Renal pelvis (tissue), 4 donors: ENCODE measurements around the gene KCNMA1. TPM values are rescaled to one million over a fixed set of nuclear protein-coding genes. Genes with fewer than 3 reads are reported as not detected.
"Not testable (repeated sequence)": the region's sequence is repeated elsewhere in the genome, so short reads cannot be mapped to it uniquely, and the experiment has no call there.

Experiments used
- DNase-seq: peaks from one replicate; pipeline ENCODE4 v3.0.0-alpha.2; 2013
- polyA plus RNA-seq, 3 donors: library from polyadenylated mRNA; unstranded; fragments of 120-200 nt; gene quantifications; one replicate each; pipeline ENCODE4 v1.2.1, GENCODE V29; 2013; ENCODE audit not compliant: insufficient read length in 3 of 3

Gene KCNMA1
- polyA plus RNA-seq, 3 donors: 3.2 to 3.9 (median 3.4) TPM

DNA sequence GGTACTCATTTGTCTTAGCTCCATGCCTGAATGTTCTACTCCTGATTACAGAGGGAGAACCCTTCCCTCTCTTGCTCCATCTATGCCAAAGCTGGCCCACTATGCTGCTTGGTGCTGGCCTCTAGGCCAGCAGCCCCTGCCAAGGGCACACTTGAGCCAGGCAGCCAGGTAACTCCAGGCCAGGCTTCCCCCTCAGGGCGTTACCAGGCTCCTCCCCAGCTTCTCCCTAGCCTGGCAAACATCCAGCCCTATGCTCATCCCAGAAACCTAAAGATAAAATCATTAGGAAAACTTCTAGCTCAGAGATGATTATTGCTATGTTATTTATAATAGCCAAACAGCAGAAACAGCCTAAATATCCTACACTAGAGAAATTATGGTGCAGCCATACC lies 103.7 kb downstream of the KCNMA1 start:
- DNase-seq: no peak

DNA sequence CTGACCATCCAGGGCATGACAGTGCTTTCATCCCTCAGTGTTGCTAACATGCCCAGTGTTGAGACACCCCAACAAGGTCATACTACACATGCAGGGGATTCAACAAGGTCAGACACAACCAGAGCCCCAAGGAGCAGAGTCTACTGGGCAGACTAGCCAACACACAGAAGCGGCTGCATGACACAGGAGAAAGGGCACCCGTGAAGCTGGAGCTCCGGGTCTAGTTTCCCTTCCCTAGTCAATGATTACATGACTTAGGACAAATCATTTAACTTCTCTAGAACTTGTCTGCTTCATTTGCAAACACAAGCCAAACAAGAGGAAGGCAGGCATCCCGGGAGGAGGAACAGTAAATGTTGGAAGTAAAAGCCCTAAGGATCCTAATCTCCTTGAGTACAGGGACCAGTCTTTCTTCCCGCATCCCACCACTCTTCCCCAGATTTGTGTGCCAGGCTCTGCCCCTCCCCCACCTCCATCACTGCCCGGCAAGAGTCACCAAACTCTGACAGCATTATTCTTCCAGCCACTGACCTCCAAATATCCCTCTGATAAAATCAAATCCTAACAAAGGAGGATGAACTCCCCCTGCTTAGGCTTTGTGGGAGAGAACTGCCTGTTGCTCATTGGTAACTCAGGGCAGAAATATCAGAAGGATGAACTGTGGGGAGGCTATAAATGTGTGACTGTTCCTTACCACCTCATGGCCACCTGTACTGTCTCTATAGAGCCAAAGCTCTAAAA lies 104.3 kb downstream of the KCNMA1 start:
- no peak for DNase-seq

DNA sequence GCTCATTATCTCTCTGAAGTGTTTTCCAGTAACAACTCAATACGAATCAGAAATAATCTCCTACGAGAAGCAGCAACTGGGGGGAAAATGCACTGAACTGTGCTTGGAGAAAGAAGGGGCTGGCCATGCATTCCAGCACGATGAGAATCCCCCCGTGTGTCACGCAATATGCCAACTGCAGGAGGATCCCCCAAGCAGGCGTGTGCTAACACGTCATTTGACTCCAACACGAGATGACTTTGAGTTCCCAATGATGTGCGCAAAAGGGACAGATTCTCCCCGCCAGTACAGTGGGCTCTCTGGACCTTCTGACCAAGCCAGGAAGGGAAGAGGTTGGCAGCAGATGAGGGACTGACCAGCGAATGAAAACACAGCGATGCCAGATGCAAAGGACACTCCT lies 105.5 kb downstream of the KCNMA1 start:
- no peak for DNase-seq

DNA sequence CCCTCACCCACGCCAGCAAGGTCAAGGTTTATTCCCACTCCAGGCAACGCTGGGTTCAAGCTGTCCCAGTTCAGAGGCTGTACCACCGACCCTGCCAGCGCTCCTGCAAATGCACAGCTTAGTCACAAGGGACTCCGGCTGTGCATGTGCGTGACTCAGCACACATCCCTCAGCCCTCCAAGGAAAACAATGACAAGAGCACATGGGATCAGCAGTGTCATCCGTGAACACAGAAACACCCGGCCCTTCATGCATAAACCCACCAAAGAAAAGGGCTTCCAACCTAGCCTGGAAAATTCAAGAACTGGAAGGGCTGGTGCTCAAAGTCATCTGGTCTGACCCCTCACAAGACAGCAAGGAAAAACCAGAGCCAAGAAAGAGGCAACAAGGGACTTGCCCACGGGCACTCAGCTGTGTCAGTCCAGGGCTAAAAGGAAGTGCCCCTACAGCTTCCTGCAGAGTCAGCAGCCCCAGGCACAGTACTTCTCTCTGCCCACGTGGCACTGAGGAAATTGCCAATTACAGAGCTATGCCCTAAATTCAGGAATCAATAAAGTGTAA lies 106.1 kb downstream of the KCNMA1 start:
- no peak for DNase-seq

DNA sequence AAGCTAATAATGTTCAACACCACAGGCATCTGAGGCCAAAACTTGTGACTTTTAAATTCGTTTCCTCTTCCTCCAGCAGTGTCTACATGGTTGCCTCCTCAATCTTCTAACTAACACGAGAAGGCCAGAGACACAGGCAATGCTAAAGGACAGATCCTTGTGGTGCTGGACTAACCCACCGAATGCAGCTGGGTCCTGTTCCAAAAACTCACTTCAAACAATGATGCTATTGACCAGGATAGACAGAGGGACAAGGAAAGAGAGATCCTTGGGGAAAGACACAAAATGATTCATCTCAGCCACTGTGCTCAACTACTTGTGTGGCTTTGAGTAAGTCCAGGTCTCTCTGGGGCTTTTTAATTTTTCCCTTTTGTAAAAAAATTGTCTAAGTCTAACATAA lies 107.6 kb downstream of the KCNMA1 start:
- DNase-seq: no peak

DNA sequence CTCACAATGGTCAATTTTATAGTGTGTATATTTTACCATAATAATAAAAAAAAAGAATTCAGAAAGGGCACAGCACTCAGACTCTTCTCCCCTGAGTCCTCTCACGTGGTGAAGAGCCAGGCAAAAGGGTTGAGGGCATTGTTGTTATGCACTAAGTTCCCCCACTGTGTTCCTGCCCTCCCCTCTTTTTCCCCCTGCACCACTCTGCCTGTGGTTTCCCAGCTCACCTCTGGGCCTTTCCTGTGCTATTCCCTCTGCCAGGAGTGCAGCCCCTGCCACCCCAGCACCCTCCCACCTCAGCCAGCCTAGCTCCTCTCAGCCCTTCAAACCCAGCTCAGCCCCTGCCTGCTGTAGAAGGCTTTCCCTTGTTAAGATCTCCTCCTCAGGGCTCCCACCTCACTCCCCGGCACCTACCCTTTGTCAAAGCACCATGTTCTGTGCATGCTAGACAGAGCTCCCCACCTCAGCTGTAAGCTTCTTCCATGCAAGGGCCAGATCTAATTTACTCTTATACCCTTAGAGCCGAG lies 108.5 kb downstream of the KCNMA1 start:
- DNase-seq: no peak

DNA sequence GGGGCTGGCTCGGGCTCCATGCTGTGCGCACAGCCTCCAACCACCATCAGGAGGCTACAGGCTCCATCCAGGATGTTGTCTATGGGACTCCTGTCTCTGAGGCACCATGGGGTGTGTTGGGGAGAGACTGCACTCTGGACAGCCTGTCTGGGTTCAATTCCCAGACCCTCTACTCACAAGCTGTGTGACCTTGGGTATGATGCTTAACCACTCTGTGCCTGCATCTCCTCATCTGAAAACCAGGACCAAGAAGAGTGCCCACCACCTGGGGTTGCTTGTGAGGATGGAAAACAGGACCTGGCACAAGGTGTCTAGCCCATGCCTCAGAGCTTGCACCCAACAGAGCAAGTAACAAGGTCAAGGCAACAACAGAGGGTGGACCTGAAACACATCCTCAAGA lies 109.8 kb downstream of the KCNMA1 start:
- no peak for DNase-seq

DNA sequence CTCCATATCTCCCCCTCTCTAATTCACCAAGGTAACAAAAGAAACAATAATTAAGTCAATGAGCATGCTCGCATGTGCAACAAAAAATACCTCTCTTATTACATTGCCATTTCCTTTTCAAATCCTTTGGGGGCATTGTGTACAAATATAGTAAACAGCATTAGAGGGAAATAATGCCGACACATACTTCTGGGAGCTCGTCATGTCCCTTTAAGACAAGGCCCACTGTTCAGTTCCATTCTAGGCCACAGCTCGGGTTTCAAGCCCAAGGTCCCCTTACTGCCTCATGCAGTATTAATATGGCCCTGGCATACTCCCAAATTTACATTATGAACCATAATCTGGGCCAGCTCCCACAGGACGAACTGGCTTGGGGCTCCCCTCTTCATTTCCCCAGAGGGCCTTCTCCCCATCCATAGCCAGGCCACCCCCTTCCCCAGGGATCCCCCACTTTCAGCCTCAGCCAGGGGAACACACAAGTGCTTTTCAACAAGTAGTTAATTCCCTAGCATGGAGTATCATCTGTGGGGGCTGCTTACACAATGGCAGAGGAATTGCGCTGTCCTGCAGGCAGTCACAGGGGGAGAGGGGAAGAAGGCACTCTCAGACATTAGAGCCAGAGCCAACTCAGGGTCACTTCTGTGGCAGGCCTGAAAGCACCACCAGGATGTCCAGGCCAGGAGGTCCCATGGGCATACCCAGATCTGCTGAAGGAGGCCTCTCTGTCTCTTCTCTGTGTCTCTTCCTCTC lies 110.6 kb downstream of the KCNMA1 start:
- DNase-seq: no peak

DNA sequence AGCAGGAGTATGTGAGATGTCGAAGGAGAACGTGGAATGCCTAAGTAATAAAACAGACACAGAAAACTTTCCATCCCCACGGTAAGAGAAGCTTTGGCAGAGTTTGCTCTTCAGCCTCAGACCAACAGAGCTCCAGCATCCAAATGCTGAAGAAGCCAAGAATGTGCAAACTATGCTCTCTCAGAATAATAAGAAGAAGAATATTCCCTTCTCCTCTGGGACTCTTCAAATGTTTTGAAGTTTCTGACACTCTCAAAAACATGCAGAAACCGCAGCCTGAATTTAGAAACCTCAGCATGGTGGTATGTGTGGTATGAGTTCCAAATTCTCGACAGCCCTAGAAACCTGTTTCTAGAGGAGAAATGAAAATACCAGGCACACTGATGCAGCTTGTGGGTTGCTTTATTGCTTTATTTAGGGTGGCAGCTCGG lies 113.3 kb downstream of the KCNMA1 start:
- DNase-seq: no peak

DNA sequence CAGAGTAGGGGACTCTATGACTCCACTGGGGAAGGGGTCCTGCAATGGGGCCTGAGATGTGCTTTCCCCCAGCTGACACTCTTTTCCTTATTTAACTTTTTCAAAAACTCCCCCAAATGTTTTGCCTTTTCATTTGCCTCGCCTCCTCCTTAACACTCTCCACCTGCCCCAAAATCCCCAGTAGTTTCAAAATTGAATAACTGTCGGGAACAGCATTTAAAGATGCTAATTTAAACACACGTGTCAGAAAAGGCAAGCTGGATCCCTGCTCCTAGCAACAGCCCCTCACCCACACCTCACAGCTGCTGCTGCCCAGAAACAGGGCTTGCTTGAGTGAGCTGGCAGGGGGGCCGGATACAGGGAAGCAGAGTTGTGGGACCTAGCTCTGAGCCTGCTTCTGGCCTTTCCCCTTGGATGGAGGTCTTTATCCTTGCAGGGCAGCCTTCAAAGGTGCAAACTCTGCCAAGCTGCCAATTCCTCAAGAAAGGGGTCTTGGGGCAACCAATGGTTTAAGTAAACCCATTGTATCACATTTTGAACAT lies 115.3 kb downstream of the KCNMA1 start:
- no peak for DNase-seq

DNA sequence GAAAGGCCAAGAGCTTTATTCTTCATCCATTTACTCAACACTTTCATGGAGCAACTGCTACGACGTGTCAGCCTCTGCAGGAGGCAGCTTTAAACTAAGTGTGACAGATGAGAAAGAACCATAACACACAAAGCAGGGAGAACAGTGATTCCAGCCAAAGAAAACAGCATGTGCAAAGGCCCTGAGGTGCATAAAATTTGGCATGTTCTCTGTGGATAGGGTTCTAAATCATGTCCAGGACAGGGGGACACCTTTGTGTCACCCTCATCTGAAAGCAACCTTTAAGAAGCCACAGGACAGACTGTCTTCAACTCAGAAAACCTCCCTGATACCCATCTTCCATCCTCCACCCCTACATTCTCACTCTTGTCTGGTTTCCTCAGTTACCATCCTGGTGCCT lies 116.6 kb downstream of the KCNMA1 start:
- no peak for DNase-seq

DNA sequence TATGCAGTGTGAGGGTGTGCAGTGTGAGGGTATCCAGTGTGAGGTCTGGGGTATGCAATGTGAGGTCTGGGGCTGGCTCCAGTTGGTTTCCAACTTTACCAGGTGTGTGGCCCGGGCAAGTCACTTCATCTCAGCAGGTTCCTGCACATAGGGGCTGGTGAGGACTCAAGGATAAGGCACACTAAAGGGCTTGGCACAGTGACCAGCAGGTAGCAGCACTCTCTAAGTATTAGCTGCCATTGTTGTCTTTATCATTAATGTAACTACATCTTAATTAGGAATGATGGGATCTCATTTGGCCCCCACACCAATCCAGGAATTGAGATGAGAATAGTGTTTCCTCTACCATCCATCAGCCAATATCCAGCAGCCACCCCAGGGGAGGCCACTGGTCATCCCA lies 117.3 kb downstream of the KCNMA1 start:
- DNase-seq: no peak

DNA sequence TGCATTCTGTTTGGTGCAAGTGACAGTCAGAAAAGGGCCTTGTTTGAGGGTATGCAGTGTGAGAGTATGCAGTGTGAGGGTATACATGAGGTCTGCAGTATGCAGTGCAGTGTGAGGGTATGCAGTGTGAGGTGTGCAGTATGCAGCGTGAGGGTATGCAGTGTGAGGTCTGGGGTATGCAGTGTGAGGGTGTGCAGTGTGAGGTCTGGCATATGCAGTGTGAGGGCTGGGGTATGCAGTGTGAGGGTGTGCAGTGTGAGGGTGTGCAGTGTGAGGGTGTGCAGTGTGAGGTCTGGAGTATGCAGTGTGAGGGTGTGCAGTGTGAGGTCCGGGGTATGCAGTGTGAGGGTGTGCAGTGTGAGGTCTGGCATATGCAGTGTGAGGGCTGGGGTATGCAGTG lies 117.8 kb downstream of the KCNMA1 start:
- DNase-seq: not testable (repeated sequence)

DNA sequence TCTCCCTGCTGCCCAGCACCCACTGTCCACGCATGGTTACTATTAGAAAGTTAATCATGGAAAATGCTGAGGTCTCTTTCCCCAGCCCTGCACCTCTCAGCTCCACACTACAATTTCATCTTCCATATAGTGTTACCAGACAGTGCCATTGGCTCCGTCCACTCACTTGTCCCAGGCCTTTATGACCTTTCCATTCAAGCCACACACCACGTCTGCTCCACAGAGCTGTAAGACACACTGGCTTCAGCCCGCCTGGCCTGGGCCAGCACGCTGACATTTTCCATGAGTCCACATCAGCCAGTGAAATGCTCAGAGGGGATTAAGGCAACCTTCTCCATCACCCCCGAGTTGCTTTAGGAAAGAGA lies 118.7 kb downstream of the KCNMA1 start:
- DNase-seq: no peak

DNA sequence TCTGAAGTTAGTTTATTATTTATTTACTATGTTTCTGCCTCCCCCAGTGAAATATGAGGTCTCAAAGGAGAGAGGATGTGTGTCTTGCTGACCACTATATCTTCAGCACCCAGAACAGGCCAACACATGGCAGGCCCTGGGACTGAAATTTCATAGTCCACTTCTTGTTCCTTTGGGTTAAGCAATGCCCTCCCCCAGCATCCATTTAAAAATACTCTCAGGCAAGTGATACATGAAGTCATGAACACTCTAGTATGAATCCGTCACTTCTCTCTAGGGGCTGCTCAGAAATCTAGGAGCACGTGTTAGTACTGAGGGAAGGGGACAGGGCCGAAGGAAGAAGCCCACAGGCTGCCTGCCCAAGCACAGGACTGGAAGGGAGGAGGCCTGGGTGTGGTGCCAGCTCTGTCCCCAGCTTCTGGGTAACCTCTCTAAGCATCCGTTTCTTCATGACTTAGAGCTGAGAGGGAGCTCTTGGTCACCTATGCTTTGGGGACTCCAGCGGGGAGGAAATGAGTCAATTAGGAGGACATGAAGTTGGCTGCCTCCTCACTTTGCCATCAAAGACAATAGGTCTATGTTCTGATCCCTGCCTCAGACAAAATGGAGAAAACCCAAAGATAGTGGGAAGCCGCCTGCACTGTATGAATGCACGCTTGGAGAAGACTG lies 119.2 kb downstream of the KCNMA1 start:
- DNase-seq: no peak

DNA sequence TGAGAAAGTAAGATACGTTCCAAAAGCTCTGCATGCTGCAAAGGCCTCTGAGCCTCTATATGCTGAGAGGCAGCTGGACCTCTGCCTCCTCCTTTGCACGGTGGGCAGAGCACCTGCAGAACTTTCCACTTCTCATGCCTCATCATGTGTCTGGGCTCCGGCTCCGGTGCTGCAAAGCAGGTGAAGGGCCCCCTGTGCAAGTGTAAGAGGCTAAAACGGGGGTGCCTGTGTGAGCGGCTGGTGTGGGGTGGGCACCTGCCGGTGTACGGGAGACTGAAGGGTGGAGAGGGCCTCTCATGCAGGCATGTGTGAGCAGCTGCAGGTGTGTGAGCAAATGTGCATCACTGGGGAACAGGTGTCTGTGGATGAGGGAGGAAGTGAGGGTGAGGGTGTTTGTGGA lies 121.0 kb downstream of the KCNMA1 start:
- DNase-seq: no peak

DNA sequence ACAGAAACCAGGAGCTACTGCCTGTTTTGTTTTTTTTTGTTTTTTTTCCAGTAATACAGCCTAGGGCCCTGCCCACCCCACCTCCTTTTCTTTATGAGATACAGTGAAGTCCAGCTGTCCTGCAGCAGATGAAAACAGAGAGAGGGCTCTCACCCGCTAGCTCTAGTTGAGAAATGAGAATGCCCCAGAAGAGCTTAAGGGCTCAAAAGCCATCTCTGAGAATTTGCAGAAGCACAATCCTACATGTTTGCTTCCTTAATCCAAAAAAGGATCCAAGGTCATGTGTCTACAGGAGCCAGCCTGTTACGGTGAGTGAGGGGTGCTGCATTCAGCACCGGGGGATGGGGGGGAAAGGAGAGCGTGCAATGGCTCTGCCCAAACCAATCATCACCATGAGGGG lies 122.7 kb downstream of the KCNMA1 start:
- DNase-seq: no peak

DNA sequence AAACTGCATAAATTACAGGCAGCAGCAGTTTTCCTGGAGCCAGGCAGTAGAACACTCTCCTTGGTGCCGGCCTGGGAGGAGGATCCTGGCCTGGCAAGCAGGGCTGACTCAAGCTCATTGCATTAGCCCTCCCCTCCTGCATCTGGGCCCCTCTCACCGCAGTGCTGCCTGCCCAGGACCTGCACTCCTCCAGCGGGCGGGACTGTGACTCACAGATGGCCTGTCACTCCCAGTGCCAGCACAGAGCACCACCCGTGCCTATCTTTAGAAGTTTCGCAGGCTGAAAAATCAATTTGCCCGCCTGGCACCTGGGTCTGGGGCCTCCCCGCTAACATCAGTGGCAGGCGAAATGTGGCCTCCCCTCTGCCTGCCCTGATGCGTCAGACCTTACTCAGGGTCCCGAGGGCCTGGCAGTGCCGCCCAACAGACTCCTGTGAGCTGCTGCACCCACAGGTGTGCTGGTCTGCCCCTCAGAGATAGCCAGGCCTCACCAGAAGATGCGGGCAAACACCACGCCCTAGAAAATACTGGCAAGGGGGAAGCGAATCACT lies 123.8 kb downstream of the KCNMA1 start:
- DNase-seq: peak; percentile 51

DNA sequence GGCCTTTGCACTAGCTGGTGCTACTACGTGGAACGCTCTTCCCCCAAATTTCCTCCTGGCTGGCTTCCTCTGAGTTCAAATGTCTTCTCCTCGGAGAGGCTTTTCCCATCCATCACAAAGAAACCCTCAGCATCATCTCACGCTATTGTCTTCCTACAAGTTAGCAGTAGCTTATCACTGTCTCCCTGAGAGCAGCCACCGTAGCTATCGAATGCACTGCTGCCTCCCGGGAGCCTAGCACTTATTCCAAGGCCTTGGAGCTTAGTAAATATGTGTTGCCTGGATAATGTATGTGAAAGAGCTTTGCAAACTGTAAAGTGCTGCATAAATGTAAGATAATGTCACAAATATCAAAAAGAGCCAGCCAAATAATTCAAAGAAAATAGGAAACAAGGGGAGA lies 124.4 kb downstream of the KCNMA1 start:
- DNase-seq: no peak

DNA sequence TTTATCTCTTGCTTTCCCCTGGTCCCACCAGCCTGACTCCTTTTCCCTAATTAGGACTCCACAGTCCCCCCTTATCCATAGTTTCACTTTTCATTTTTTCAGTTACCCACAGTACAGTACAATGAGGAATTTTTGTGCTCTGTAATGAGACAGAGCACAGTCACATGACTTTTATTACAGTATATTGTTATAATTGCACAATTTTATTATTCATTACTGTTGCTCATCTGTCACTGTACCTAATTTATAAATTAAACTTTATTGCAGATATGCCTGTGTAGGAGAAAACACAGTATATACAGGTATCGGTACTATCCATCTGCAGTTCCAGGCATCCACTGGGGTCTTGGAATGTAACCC lies 125.4 kb downstream of the KCNMA1 start:
- DNase-seq: no peak

DNA sequence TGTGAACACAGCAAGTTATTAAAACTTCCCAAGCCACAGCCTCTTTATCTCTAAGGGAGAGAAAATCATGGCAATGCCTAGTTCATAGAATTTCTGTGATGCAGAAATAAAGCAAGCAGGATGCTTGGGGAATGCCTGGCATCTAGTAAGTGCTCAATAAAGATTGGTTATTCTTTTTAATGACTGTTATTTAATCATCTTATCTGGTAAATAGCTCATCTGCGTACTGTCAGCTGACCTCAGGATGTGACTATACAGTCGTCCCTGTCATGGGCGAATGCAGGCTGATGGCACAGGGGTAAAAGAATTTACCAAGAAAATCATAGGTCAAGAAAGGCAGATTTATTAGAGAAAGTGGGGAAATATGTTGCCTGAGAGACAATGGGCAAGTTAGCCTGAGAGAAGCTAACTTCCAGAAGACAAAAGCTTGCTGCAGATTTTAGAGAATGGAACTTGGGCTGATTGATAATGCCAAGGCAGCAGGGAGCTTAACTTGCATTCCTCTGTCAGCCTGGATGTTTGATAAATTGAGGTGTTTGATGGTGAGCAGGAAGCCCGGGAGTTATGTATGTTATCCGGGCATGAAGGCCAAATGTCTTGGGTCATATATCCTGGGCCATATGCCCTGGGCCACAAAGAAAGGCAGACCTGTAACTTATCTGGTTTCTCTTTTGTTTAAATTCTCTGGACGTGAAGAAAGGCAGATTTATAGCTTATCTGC lies 126.0 kb downstream of the KCNMA1 start:
- DNase-seq: no peak
